ENCODE results near the gene NPHP3. TPM values are rescaled to one million over a fixed set of nuclear protein-coding genes. Genes with fewer than 3 reads are reported as not detected.

Gene NPHP3
- total RNA-seq, 1 experiment from 2014 or later = 26.5 TPM

DNA sequence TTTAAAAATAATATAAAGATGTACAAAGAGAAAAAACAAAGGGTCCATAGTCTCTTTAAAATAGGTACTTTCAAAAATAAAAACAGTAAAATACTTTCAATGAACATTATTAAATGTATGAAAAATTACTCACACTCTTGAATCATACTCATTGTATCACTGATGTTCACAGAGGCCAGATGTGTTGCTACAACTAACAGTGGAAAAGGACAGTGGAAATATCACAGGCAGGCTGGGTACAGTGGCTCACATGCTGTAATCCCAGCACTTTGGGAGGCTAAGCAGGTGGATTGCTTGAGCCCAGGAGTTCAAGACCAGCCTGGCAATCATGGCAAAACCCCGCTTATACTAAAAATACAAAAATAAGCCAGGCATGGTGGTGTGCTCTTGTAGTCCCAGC lies 26.8 kb downstream of the NPHP3 start:
- H3K4me2 ChIP-seq = no peak overlapping the region
- no peaks in the 10 kb centered on the region; the same call in none of the 2 replicates for H3K36me3 ChIP-seq (ENCODE audit: low read depth)
- H3K79me2 ChIP-seq (ENCODE audit: low read depth) = no peaks in the 10 kb centered on the region
- intact Hi-C loops (cut with micrococcal nuclease; ENCODE audit: unreplicated experiment) = no loop called here
- H3K9me3 ChIP-seq (ENCODE audit: insufficient read depth, low read depth) = no peaks in the 10 kb centered on the region
- DNase-seq = no peak
- H3K4me1 ChIP-seq (replicated peaks; ENCODE audit: insufficient read depth) = no peaks in the 10 kb centered on the region
- no peaks in the 10 kb centered on the region for H3F3A ChIP-seq (ENCODE audit: insufficient read depth, low read depth)
- H3K27me3 ChIP-seq (ENCODE audit: insufficient read depth, low read depth) = no peaks in the 10 kb centered on the region
- no TSS peak for BruUV-seq (replicated peaks)
- H3K4me3 ChIP-seq = no peak overlapping the region
- TF ChIP-seq, protein P1, sequence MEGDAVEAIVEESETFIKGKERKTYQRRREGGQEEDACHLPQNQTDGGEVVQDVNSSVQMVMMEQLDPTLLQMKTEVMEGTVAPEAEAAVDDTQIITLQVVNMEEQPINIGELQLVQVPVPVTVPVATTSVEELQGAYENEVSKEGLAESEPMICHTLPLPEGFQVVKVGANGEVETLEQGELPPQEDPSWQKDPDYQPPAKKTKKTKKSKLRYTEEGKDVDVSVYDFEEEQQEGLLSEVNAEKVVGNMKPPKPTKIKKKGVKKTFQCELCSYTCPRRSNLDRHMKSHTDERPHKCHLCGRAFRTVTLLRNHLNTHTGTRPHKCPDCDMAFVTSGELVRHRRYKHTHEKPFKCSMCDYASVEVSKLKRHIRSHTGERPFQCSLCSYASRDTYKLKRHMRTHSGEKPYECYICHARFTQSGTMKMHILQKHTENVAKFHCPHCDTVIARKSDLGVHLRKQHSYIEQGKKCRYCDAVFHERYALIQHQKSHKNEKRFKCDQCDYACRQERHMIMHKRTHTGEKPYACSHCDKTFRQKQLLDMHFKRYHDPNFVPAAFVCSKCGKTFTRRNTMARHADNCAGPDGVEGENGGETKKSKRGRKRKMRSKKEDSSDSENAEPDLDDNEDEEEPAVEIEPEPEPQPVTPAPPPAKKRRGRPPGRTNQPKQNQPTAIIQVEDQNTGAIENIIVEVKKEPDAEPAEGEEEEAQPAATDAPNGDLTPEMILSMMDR (conservative IDR thresholded peaks at IDR 0.05) = no peak
- no peak for TF ChIP-seq EZH2 (IDR thresholded peaks at IDR 0.05; ENCODE audit: low read depth)
- H3K9me2 ChIP-seq (ENCODE audit: insufficient read depth) = no peaks in the 10 kb centered on the region
- H2AFZ ChIP-seq = no peak overlapping the region
- ChIA-PET POLR2A (ENCODE audit: unreplicated experiment) (no interaction called here), CTCF (no interaction called here)
- no peaks in the 10 kb centered on the region for H4K20me1 ChIP-seq (ENCODE audit: insufficient read depth)
- no peak overlapping the region for H3K27ac ChIP-seq

- no peak for TF ChIP-seq EZH2 (IDR thresholded peaks at IDR 0.05; ENCODE audit: low read depth)
- TF ChIP-seq, protein P1 (conservative IDR thresholded peaks at IDR 0.05) = no peak
- H3K36me3 ChIP-seq (ENCODE audit: low read depth) = no peaks in the 10 kb centered on the region; the same call in none of the 2 replicates
Observed at GRCh38 chr3:132694991-132695390, 27.2 kb downstream of the NPHP3 start.

GRCh38 chr3:132690040-132690439 lies 32.2 kb downstream of the NPHP3 start:
- CTCF ChIA-PET = no interaction called here
- BruUV-seq (replicated peaks) = no TSS peak
- H3K9me3 ChIP-seq (ENCODE audit: insufficient read depth, low read depth) = no peaks in the 10 kb centered on the region

More at GRCh38 chr3:132694991-132695390, 27.2 kb downstream of the NPHP3 start:
- CTCF ChIA-PET = no interaction called here
- no peak overlapping the region for H3K4me3 ChIP-seq
- no peaks in the 10 kb centered on the region for H3K9me2 ChIP-seq (ENCODE audit: insufficient read depth)
- no peaks in the 10 kb centered on the region for H3K79me2 ChIP-seq (ENCODE audit: low read depth)
- no peak overlapping the region for H3K27ac ChIP-seq
- no peaks in the 10 kb centered on the region for H3K27me3 ChIP-seq (ENCODE audit: insufficient read depth, low read depth)
- no peaks in the 10 kb centered on the region for H4K20me1 ChIP-seq (ENCODE audit: insufficient read depth)
- no peak for DNase-seq
- POLR2A ChIA-PET (ENCODE audit: unreplicated experiment) = no interaction called here
- no peak overlapping the region for H2AFZ ChIP-seq
- no peaks in the 10 kb centered on the region for H3F3A ChIP-seq (ENCODE audit: insufficient read depth, low read depth)
- H3K4me1 ChIP-seq (replicated peaks; ENCODE audit: insufficient read depth) = no peaks in the 10 kb centered on the region
- no peaks in the 10 kb centered on the region for H3K9me3 ChIP-seq (ENCODE audit: insufficient read depth, low read depth)
- intact Hi-C loops (cut with micrococcal nuclease; ENCODE audit: unreplicated experiment) = no loop called here
- no TSS peak for BruUV-seq (replicated peaks)
- no peak overlapping the region for H3K4me2 ChIP-seq

More at GRCh38 chr3:132690040-132690439, 32.2 kb downstream of the NPHP3 start:
- no peak overlapping the region for H3K4me3 ChIP-seq
- no peaks in the 10 kb centered on the region for H3K27me3 ChIP-seq (ENCODE audit: insufficient read depth, low read depth)
- no peak overlapping the region for H2AFZ ChIP-seq
- no peaks in the 10 kb centered on the region for H4K20me1 ChIP-seq (ENCODE audit: insufficient read depth)
- no peaks in the 10 kb centered on the region for H3K9me2 ChIP-seq (ENCODE audit: insufficient read depth)
- DNase-seq = no peak
- TF ChIP-seq, protein P1 (conservative IDR thresholded peaks at IDR 0.05) = no peak
- TF ChIP-seq EZH2 (IDR thresholded peaks at IDR 0.05; ENCODE audit: low read depth) = no peak
- POLR2A ChIA-PET (ENCODE audit: unreplicated experiment) = no interaction called here
- H3K4me1 ChIP-seq (replicated peaks; ENCODE audit: insufficient read depth) = no peaks in the 10 kb centered on the region
- no peaks in the 10 kb centered on the region for H3K79me2 ChIP-seq (ENCODE audit: low read depth)
- peaks cover 12% of the 10 kb centered on the region; the same call in 1 of the 2 replicates for H3K36me3 ChIP-seq (ENCODE audit: low read depth)
- H3F3A ChIP-seq (ENCODE audit: insufficient read depth, low read depth) = no peaks in the 10 kb centered on the region
- no peak overlapping the region for H3K4me2 ChIP-seq
- intact Hi-C loops (cut with micrococcal nuclease; ENCODE audit: unreplicated experiment) = no loop called here
- H3K27ac ChIP-seq = no peak overlapping the region
